Erythroblast (primary cell): Measurements from ENCODE around the gene HYCC1.

Source experiments
- GATA1 ChIP-seq: IDR thresholded peaks from 2 replicates; pipeline ENCODE4 v1.6.1; 2011; ENCODE audit warnings: low read depth, mild to moderate bottlenecking, control low read depth, low read length, moderate library complexity
- POLR2A ChIP-seq: IDR thresholded peaks from 2 replicates; pipeline ENCODE4 v1.6.1; 2011; ENCODE audit warnings: mild to moderate bottlenecking, low read length

GRCh38 chr7:22979251-22979650 lies 34.7 kb downstream of the HYCC1 start:
- no peak for TF ChIP-seq POLR2A
- no peak for TF ChIP-seq GATA1
